H1 (cell line): Measurements from ENCODE around the gene ICE1. TPM values are rescaled to one million over a fixed set of nuclear protein-coding genes. Genes with fewer than 3 reads are reported as not detected.

ENCODE experiments used
- CTCF ChIA-PET: fragments of 300-600 bp; sonication (Branson Sonifier 250); formaldehyde crosslinking; loops from one replicate; lab custom pipeline; 2021; ENCODE audit not compliant: partially characterized antibody; lab: Charles Lee
- POLR2A ChIA-PET: fragments of 300-600 bp; sonication (Branson Sonifier 250); formaldehyde crosslinking; loops from one replicate; lab custom pipeline; 2021; ENCODE audit warnings: inconsistent platforms; ENCODE audit not compliant: partially characterized antibody; lab: Charles Lee
- DNase-seq, 2 experiments: peaks; one replicate each; pipeline versions ENCODE4 v3.0.0 to v3.0.0-alpha.2; 2010 to 2022; ENCODE audit warnings: low spot score in 2 of 2, low read depth in 1 of 2, mixed read lengths in 1 of 2
- FAIRE-seq: peaks from 2 replicates; lab custom pipeline; 2011; peaks lifted over from hg19 to GRCh38; lab: Jason Lieb, UNC
- H2AFZ ChIP-seq: 2 replicates; pipeline ENCODE4 v1.8.1; 2012; ENCODE audit warnings: low read length, inconsistent platforms
- H2AK5ac ChIP-seq: 2 replicates; pipeline ENCODE4 v1.6.1; 2013; ENCODE audit warnings: low read depth, low read length
- H2BK120ac ChIP-seq: replicated peaks from 2 replicates; pipeline ENCODE3; 2013; ENCODE audit warnings: low read depth, low read length, inconsistent platforms
- H2BK12ac ChIP-seq: 2 replicates; pipeline ENCODE4 v1.6.1; 2013; ENCODE audit warnings: low read depth, low read length
- H2BK15ac ChIP-seq: 2 replicates; pipeline ENCODE4 v1.6.1; 2013; ENCODE audit warnings: low read length
- H2BK20ac ChIP-seq: 2 replicates; pipeline ENCODE4 v1.6.1; 2013; ENCODE audit warnings: low read length
- H2BK5ac ChIP-seq: 2 replicates; pipeline ENCODE4 v1.6.1; 2013; ENCODE audit warnings: low read depth, low read length
- H3K14ac ChIP-seq: 2 replicates; pipeline ENCODE4 v1.6.1; 2013; ENCODE audit warnings: inconsistent platforms; ENCODE audit not compliant: insufficient read length
- H3K18ac ChIP-seq: 2 replicates; pipeline ENCODE4 v1.6.1; 2013; ENCODE audit warnings: low read length; ENCODE audit errors: extremely low read depth
- H3K23ac ChIP-seq: 2 replicates; pipeline ENCODE4 v1.6.1; 2013; ENCODE audit warnings: inconsistent platforms; ENCODE audit not compliant: insufficient read length
- H3K23me2 ChIP-seq: 2 replicates; pipeline ENCODE4 v1.6.1; 2013; ENCODE audit warnings: low read depth, low read length
- H3K27ac ChIP-seq: 2 replicates; pipeline ENCODE4 v1.6.1; 2011; ENCODE audit warnings: low read depth, low read length, inconsistent platforms
- H3K27me3 ChIP-seq, 4 experiments: replicated peaks in 1 of 4; 1 replicate in 1 of 4; 2 replicates in 3 of 4; pipeline versions ENCODE4 v1.6.1 to v1.8.1; 2011 to 2013; ENCODE audit warnings: low read length in 3 of 4, mild to moderate bottlenecking in 3 of 4, inconsistent platforms in 2 of 4, mixed read lengths in 2 of 4, moderate library complexity in 1 of 4; ENCODE audit not compliant: control insufficient read depth in 3 of 4, insufficient read depth in 3 of 4; ENCODE audit errors: extremely low read depth in 1 of 4
- H3K36me3 ChIP-seq, 4 experiments: 2 replicates each; pipeline versions ENCODE4 v1.6.1 to v1.8.1; 2011 to 2013; ENCODE audit warnings: mild to moderate bottlenecking in 4 of 4, low read length in 3 of 4, moderate library complexity in 2 of 4, control low read depth in 1 of 4, inconsistent platforms in 1 of 4; ENCODE audit not compliant: insufficient read depth in 4 of 4, control insufficient read depth in 2 of 4
- H3K4ac ChIP-seq: replicated peaks from 2 replicates; pipeline ENCODE3; 2013; ENCODE audit warnings: low read length, low read depth, mixed read lengths, inconsistent platforms; ENCODE audit not compliant: insufficient read length
- H3K4me1 ChIP-seq, 4 experiments: replicated peaks in 1 of 4; 1 replicate in 1 of 4; 2 replicates in 3 of 4; pipeline versions ENCODE4 v1.6.1 to v1.8.1; 2011 to 2013; ENCODE audit warnings: low read length in 3 of 4, inconsistent platforms in 2 of 4, mixed read lengths in 1 of 4; ENCODE audit not compliant: insufficient read depth in 4 of 4, control insufficient read depth in 3 of 4
- H3K4me2 ChIP-seq, 2 experiments: 2 replicates each; pipeline versions ENCODE4 v1.6.1 to v1.8.1; 2011 to 2013; ENCODE audit warnings: low read depth in 2 of 2, low read length in 2 of 2, control low read depth in 1 of 2, inconsistent platforms in 1 of 2, mild to moderate bottlenecking in 1 of 2; ENCODE audit not compliant: insufficient read depth in 1 of 2
- H3K4me3 ChIP-seq, 4 experiments: fragments of 200-600, 300-600 bp in 1 of 4; sonication (generic), shearing (Covaris generic), sonication (Bioruptor Twin) in 1 of 4; 2 replicates each; pipeline versions ENCODE4 v1.5.1 to v1.8.1; 2011 to 2016; ENCODE audit warnings: low read length in 4 of 4, low read depth in 3 of 4, control low read depth in 2 of 4, inconsistent platforms in 2 of 4, mild to moderate bottlenecking in 2 of 4, mixed read lengths in 1 of 4, moderate library complexity in 1 of 4; ENCODE audit not compliant: insufficient read depth in 2 of 4; ENCODE audit errors: extremely low read depth in 1 of 4
- H3K56ac ChIP-seq: replicated peaks from 2 replicates; pipeline ENCODE3; 2013; ENCODE audit warnings: low read depth, mild to moderate bottlenecking, mixed read lengths, low read length, inconsistent platforms; ENCODE audit not compliant: insufficient read length
- H3K79me1 ChIP-seq: 2 replicates; pipeline ENCODE4 v1.6.1; 2013; ENCODE audit warnings: low read depth, low read length, control low read depth
- H3K79me2 ChIP-seq, 2 experiments: 2 replicates each; pipeline versions ENCODE4 v1.6.1 to v1.8.1; 2012 to 2013; ENCODE audit warnings: low read length in 2 of 2, mild to moderate bottlenecking in 2 of 2, inconsistent platforms in 1 of 2; ENCODE audit not compliant: insufficient read depth in 2 of 2, control insufficient read depth in 1 of 2
- H3K9ac ChIP-seq, 4 experiments: replicated peaks in 1 of 4; 1 replicate in 1 of 4; 2 replicates in 3 of 4; pipeline versions ENCODE4 v1.6.1 to v1.8.1; 2011 to 2013; ENCODE audit warnings: low read depth in 3 of 4, low read length in 3 of 4, control low read depth in 2 of 4, mild to moderate bottlenecking in 2 of 4, moderate library complexity in 2 of 4, inconsistent platforms in 1 of 4; ENCODE audit errors: extremely low read depth in 1 of 4
- H3K9me3 ChIP-seq, 2 experiments: 2 replicates each; pipeline versions ENCODE4 v1.6.1 to v1.8.1; 2012 to 2013; ENCODE audit warnings: mild to moderate bottlenecking in 2 of 2, moderate library complexity in 2 of 2, control low read depth in 1 of 2, inconsistent platforms in 1 of 2, low read depth in 1 of 2, low read length in 1 of 2, mixed read lengths in 1 of 2; ENCODE audit not compliant: insufficient read depth in 2 of 2
- H4K20me1 ChIP-seq, 2 experiments: replicated peaks in 1 of 2; 2 replicates each; pipeline versions ENCODE3 to v1.8.1; 2011 to 2013; ENCODE audit warnings: inconsistent platforms in 2 of 2, low read length in 2 of 2, mild to moderate bottlenecking in 1 of 2; ENCODE audit not compliant: insufficient read depth in 2 of 2, control insufficient read depth in 1 of 2
- H4K5ac ChIP-seq: 2 replicates; pipeline ENCODE4 v1.6.1; 2013; ENCODE audit warnings: low read length, low read depth, mixed read lengths, inconsistent platforms; ENCODE audit not compliant: insufficient read length
- H4K8ac ChIP-seq: 2 replicates; pipeline ENCODE4 v1.8.0; 2013; ENCODE audit warnings: mild to moderate bottlenecking, moderate library complexity, low read length, inconsistent platforms; ENCODE audit not compliant: insufficient read depth; ENCODE audit errors: extremely low read depth
- H4K91ac ChIP-seq: replicated peaks from 2 replicates; pipeline ENCODE3; 2013; ENCODE audit warnings: low read length, mixed read lengths, inconsistent platforms; ENCODE audit not compliant: insufficient read length
- KDM1A ChIP-seq: fragments of 200-600, 300-600 bp; sonication (generic); IDR thresholded peaks from 2 replicates; pipeline ENCODE4 v1.7.1; 2016; ENCODE audit warnings: mild to moderate bottlenecking, low read length, borderline replicate concordance
- KDM5A ChIP-seq: fragments of 200-600 bp; IDR thresholded peaks from 2 replicates; pipeline ENCODE4 v1.7.1; 2012; ENCODE audit warnings: mild to moderate bottlenecking, low read length, inconsistent platforms, mixed read lengths
- NRF1 ChIP-seq: IDR thresholded peaks from 2 replicates; pipeline ENCODE4 v1.6.1; 2011; ENCODE audit warnings: mild to moderate bottlenecking, low read depth, low read length, improper control_type of control experiment
- POLR2AphosphoS5 ChIP-seq: IDR thresholded peaks from 2 replicates; pipeline ENCODE4 v1.6.1; 2011; ENCODE audit warnings: low read depth, low read length
- POU5F1 ChIP-seq: IDR thresholded peaks from 2 replicates; pipeline ENCODE4 v1.6.1; 2011; ENCODE audit warnings: low read depth, mild to moderate bottlenecking, low read length, moderate library complexity
- SRF ChIP-seq: IDR thresholded peaks from 2 replicates; pipeline ENCODE4 v1.6.1; 2011; ENCODE audit warnings: mild to moderate bottlenecking, low read depth, low read length, moderate library complexity
- ZNF274 ChIP-seq: IDR thresholded peaks from 2 replicates; pipeline ENCODE4 v1.7.0; 2012; ENCODE audit warnings: low read length, borderline replicate concordance; ENCODE audit errors: extremely low read depth
- WGBS, 2 experiments: shearing (Covaris generic) in 1 of 2; methylation state at CpG; one replicate each; pipeline versions ENCODE4 v1.1.6 to v1.1.7; 2013 to 2015; ENCODE audit warnings: low lambda C conversion rate in 2 of 2, mixed read lengths in 2 of 2, inconsistent platforms in 1 of 2, low coverage in 1 of 2, missing lambda C conversion rate in 1 of 2; ENCODE audit not compliant: insufficient replicate concordance in 2 of 2, insufficient coverage in 1 of 2, insufficient read length in 1 of 2; ENCODE audit errors: extremely low coverage in 1 of 2, missing lambda C conversion rate in 1 of 2; 5-methylcytosine and 5-hydroxymethylcytosine counted together
- polyA plus RNA-seq, 7 experiments: library from polyadenylated mRNA; depleted of rRNA in 3 of 7; stranded (reverse) in 5 of 7; unstranded in 2 of 7; fragments of >200 nt in 5 of 7; fragments of 200-250 nt in 2 of 7; gene quantifications; 1 replicate in 5 of 7; 2 replicates in 1 of 7; 4 replicates in 1 of 7; pipeline versions ENCODE4 v1.2.1 to v1.2.3, GENCODE V29; 2011 to 2013; ENCODE audit warnings: missing spikeins in 2 of 7, mixed read lengths in 2 of 7
- total RNA-seq: library from RNA; stranded (reverse); fragmentation: NEBNext Ultra II Directional; extraction: Animal tissue kit (Norgen Biotek cat#: 25700); gene quantifications from 2 replicates; pipeline ENCODE4 v1.2.1, GENCODE V29; 2021
- TF ChIP-seq, protein P1 (sequence below): IDR thresholded peaks from 2 replicates; pipeline ENCODE4 v1.6.1; 2012; ENCODE audit warnings: low read length, inconsistent platforms

ICE1 gene
- total and polyA plus RNA-seq, 2 of the 8 experiments (the other 6 are each of a cell fraction or from before 2014, with no cell fraction given) = 11.8 to 53.9 TPM

- CTCF ChIA-PET = interaction anchor here (0.5 to 2.1 kb wide), 9 partner anchors 8 to 397 kb away, joined by 3 to 7 read pairs (median 4); no protein-coding TSS in a partner anchor
These were observed 61.6 kb downstream of the ICE1 start for GRCh38 chr5:5483880-5484598.

More at GRCh38 chr5:5483880-5484598, 61.6 kb downstream of the ICE1 start:
- no peak overlapping the region for H4K91ac ChIP-seq
- no peak overlapping the region for H2BK15ac ChIP-seq
- no peak overlapping the region for H2AK5ac ChIP-seq
- H3K14ac ChIP-seq = no peak overlapping the region
- no peak overlapping the region for H2BK120ac ChIP-seq
- H4K5ac ChIP-seq = no peak overlapping the region
- H3K4me3 ChIP-seq = no peak overlapping the region
- peaks cover 0 to 2% of the 10 kb centered on the region in 2 experiments for H4K20me1 ChIP-seq
- H3K9ac ChIP-seq = no peak overlapping the region
- H3K4me1 ChIP-seq = peaks cover 0 to 5% (median 3%) of the 10 kb centered on the region in 4 experiments; a peak in 3 of 7 replicates
- H3K9me3 ChIP-seq = no peaks in the 10 kb centered on the region
- H3K79me1 ChIP-seq = no peaks in the 10 kb centered on the region
- no peak for FAIRE-seq
- H3K56ac ChIP-seq = no peak overlapping the region
- peak overlapping the region in 1 of 2 experiments; percentile 5; a peak in 1 of 4 replicates for H3K4me2 ChIP-seq
- H2BK12ac ChIP-seq = no peak overlapping the region
- no peaks in the 10 kb centered on the region for H3K27me3 ChIP-seq
- no peak overlapping the region for H3K23ac ChIP-seq
- no peak for DNase-seq
- H4K8ac ChIP-seq = no peak overlapping the region
- no peak overlapping the region for H2AFZ ChIP-seq
- H2BK5ac ChIP-seq = no peak overlapping the region
- POLR2A ChIA-PET = interaction anchor here (1.3 kb wide), 1 partner anchor 10 kb away, joined by 3 read pairs; no protein-coding TSS in a partner anchor
- H3K4ac ChIP-seq = no peak overlapping the region
- peaks cover 0 to 8% (median 6%) of the 10 kb centered on the region in 4 experiments; a peak in 5 of 8 replicates for H3K36me3 ChIP-seq
- 75% methylated on average over 5 of the region's 5 CpGs; no CpG with 5 or more reads in 1 of the 2 experiments for WGBS, 2 experiments
- no peaks in the 10 kb centered on the region; the same call in 1 of the 2 replicates for H3K23me2 ChIP-seq
- no peak overlapping the region for H2BK20ac ChIP-seq
- H3K18ac ChIP-seq = no peak overlapping the region
- H3K27ac ChIP-seq = no peak overlapping the region
- no peaks in the 10 kb centered on the region for H3K79me2 ChIP-seq
- TF ChIP-seq ZNF274 (no peak), NRF1 (no peak), POLR2AphosphoS5 (no peak), SRF (no peak), POU5F1 (no peak), KDM1A (no peak), KDM5A (no peak)
- TF ChIP-seq, protein P1, sequence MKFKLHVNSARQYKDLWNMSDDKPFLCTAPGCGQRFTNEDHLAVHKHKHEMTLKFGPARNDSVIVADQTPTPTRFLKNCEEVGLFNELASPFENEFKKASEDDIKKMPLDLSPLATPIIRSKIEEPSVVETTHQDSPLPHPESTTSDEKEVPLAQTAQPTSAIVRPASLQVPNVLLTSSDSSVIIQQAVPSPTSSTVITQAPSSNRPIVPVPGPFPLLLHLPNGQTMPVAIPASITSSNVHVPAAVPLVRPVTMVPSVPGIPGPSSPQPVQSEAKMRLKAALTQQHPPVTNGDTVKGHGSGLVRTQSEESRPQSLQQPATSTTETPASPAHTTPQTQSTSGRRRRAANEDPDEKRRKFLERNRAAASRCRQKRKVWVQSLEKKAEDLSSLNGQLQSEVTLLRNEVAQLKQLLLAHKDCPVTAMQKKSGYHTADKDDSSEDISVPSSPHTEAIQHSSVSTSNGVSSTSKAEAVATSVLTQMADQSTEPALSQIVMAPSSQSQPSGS = no peak
